RPMI8226 (cell line): Measurements from ENCODE around the gene OR13C8.

ENCODE experiments used
- DNase-seq: peaks from one replicate; pipeline ENCODE4 v3.0.0-alpha.2; 2015

OR13C8 gene

GRCh38 chr9:104617418-104617817 lies 48.5 kb downstream of the OR13C8 start:
- DNase-seq = no peak

- no peak for DNase-seq
Measured at GRCh38 chr9:104618104-104618503, 49.1 kb downstream of the OR13C8 start, which contains the start of gene OR13C9. Gene OR13C9 (minus strand): TSS chr9:104618204. CDS start chr9:104618204, 0 bp downstream.
